ENCODE data around the gene PLCD3. TPM values are rescaled to one million over a fixed set of nuclear protein-coding genes. Genes with fewer than 3 reads are reported as not detected.

Gene PLCD3
- total RNA-seq, 4 donors from 2014 or later: 1.5 to 90.8 (median 8.9) TPM

DNA sequence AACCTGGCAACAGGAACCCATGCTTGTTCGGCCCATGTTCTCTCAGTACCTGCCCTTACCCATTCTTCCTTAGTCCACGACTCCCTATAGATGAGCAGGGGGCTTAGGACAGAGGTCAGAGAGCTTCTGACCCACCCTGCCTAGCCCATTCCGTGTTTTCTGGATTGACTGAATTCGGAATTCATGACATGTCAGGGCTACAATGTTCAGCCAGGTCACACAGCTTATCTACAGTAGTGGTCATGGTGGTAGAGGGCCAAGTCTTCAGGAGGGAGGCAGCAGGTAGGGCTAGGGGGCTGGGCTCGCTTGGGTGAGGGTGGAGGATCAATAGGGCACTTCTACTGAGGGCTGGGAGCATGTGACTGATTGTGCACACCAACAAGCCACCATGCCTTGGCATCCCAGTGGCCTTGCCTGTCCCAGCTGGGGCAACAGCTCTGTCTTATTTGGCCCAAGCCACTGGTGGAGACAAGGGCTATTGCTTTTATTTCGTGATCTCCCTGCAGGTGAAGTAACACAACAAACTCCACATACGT lies 32.5 kb upstream of the PLCD3 start:
- TF ChIP-seq, protein P1, sequence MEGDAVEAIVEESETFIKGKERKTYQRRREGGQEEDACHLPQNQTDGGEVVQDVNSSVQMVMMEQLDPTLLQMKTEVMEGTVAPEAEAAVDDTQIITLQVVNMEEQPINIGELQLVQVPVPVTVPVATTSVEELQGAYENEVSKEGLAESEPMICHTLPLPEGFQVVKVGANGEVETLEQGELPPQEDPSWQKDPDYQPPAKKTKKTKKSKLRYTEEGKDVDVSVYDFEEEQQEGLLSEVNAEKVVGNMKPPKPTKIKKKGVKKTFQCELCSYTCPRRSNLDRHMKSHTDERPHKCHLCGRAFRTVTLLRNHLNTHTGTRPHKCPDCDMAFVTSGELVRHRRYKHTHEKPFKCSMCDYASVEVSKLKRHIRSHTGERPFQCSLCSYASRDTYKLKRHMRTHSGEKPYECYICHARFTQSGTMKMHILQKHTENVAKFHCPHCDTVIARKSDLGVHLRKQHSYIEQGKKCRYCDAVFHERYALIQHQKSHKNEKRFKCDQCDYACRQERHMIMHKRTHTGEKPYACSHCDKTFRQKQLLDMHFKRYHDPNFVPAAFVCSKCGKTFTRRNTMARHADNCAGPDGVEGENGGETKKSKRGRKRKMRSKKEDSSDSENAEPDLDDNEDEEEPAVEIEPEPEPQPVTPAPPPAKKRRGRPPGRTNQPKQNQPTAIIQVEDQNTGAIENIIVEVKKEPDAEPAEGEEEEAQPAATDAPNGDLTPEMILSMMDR (IDR thresholded peaks at IDR 0.05): no peak
- no peak for TF ChIP-seq POLR2A (IDR thresholded peaks at IDR 0.05)
- H3K4me1 ChIP-seq: no peaks in the 10 kb centered on the region
- H3K9me3 ChIP-seq: no peaks in the 10 kb centered on the region
- H3K36me3 ChIP-seq: no peaks in the 10 kb centered on the region
- no peak overlapping the region for H3K27ac ChIP-seq
- intact Hi-C loops (cut with DNase I; ENCODE audit: low total_unique reads): no loop called here
- H3K4me3 ChIP-seq: no peak overlapping the region
- H3K27me3 ChIP-seq: no peaks in the 10 kb centered on the region
- no peak for DNase-seq

GRCh38 chr17:45162025-45162687 lies 29.8 kb upstream of the PLCD3 start:
- Histone ChIP-seq H3K36me3 (no peaks in the 10 kb centered on the region), H3K27ac (peak overlapping the region; percentile 45 to 100), H3K4me1 (peaks cover 0 to 6% of the 10 kb centered on the region in 2 donors), H3K9me3 (no peaks in the 10 kb centered on the region), H3K4me3 (peak overlapping the region; percentile 2 to 99), H3K27me3 (no peaks in the 10 kb centered on the region)
- intact Hi-C loops (cut with DNase I; ENCODE audit: low total_unique reads): no loop called here
- no peak for TF ChIP-seq POLR2A (IDR thresholded peaks at IDR 0.05)
- no peak for DNase-seq

DNA sequence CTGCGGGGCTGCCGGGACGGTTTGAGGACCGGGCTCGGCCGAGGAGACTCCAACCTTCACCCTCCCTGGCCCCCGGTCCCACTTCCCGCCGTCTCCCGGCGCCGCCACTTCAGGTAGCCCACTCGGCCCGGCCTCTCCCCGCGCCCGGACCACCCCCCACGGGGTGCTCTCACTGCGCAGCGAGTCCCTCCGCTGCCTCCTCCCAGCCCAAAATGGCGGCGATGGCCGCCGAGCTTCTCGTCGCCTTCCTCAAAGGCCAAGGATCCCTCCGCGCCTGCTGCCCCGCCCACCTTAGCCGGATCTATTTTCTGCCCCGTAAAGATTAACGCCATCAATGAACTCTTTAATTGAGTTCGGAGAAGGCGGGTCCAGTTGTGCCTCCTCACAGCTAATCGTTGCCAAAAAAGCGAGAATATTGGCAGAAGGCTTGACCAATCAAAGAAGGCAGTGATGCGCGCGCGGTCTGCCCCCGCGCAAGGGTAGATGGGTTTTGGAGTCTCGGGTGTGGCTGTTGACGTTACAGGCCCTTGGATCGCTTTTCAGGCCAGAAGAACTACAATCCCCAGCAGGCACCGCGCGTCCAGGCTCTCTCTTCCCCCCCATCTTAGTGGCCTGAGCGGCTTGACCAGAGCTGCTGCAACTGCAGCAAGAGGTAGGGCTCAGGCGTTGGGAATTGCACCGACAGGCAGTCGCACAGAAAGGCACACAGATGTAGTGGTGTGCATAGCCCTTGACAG lies 29.1 kb upstream of the PLCD3 start, which contains the start of gene HEXIM2:
Gene HEXIM2 (plus strand): TSS at position 588 of the 737 bp plus-strand sequence. CDS start 919 bp downstream, outside the sequence.
- intact Hi-C loops (cut with DNase I; ENCODE audit: low total_unique reads): no loop called here
- H3K9me3 ChIP-seq: no peaks in the 10 kb centered on the region
- peaks cover 0 to 6% of the 10 kb centered on the region in 2 donors for H3K4me1 ChIP-seq
- peak; percentile 86 to 96 for TF ChIP-seq POLR2A (IDR thresholded peaks at IDR 0.05)
- TF ChIP-seq, protein P1 (IDR thresholded peaks at IDR 0.05): peak in 2 of 4 experiments; percentile 13 to 27
- peak within 1 kb of the TSS; percentile 73 to 99 for H3K4me3 ChIP-seq
- peak within 1 kb of the TSS; percentile 99 to 100 for H3K27ac ChIP-seq
- H3K36me3 ChIP-seq: no peaks in the 10 kb centered on the region
- H3K27me3 ChIP-seq: no peaks in the 10 kb centered on the region
- peak; percentile 99 for DNase-seq

- DNase-seq: peak; percentile 74 to 75
- Histone ChIP-seq H3K36me3 (no peaks in the 10 kb centered on the region), H3K27me3 (no peaks in the 10 kb centered on the region), H3K27ac (peak overlapping the region; percentile 99 to 100), H3K4me3 (peak overlapping the region; percentile 73 to 99), H3K9me3 (no peaks in the 10 kb centered on the region), H3K4me1 (peaks cover 0 to 6% of the 10 kb centered on the region in 2 donors)
- intact Hi-C loops (cut with DNase I; ENCODE audit: low total_unique reads): no loop called here
- TF ChIP-seq, protein P1 (IDR thresholded peaks at IDR 0.05): peak in 2 of 4 experiments; percentile 19 to 24
- TF ChIP-seq POLR2A (IDR thresholded peaks at IDR 0.05): no peak
Observed at GRCh38 chr17:45160447-45161287, 28.4 kb upstream of the PLCD3 start.

GRCh38 chr17:45156242-45156641 lies 23.9 kb upstream of the PLCD3 start:
- Histone ChIP-seq H3K4me1 (peaks cover 0 to 7% of the 10 kb centered on the region in 2 donors), H3K27me3 (no peaks in the 10 kb centered on the region), H3K4me3 (no peak overlapping the region), H3K9me3 (no peaks in the 10 kb centered on the region), H3K27ac (no peak overlapping the region), H3K36me3 (no peaks in the 10 kb centered on the region)
- DNase-seq: no peak
- TF ChIP-seq, protein P1 (IDR thresholded peaks at IDR 0.05): no peak
- intact Hi-C loops (cut with DNase I; ENCODE audit: low total_unique reads): no loop called here
